ENCODE data around the gene NCF4. TPM values are rescaled to one million over a fixed set of nuclear protein-coding genes. Genes with fewer than 3 reads are reported as not detected.

NCF4 gene
- total RNA-seq, 4 donors from 2014 or later: 3.7 to 16.9 (median 7.0) TPM

DNA sequence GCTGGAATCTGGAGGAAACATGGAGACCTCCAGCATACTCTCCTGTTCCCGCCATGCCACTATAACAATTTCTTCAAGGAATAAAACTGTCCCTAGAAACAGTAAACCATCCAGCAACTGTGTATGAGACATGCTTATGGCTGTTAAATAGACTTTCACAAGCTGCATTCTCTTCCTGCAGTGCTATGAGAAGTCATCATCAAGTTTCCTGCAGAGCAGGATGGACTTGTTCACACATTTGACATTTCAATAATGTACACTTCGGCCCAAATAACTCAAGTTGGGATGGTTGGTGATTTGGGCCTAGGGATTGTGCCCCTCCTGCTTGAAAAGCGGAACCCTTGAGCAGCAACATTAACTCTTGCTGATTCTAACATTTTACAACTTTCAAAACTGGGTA lies 32.5 kb downstream of the NCF4 start:
- 69 to 70% methylated on average over 3 of the region's 3 CpGs for WGBS, 2 donors
- Histone ChIP-seq H3K36me3 (no peaks in the 10 kb centered on the region), H3K4me1 (no peaks in the 10 kb centered on the region), H3K9me3 (no peaks in the 10 kb centered on the region), H3K4me3 (replicated peaks in 1 of 3) (no peak overlapping the region), H3K27me3 (no peaks in the 10 kb centered on the region), H3K27ac (no peak overlapping the region)
- intact Hi-C loops (cut with DNase I): no loop called here
- no peak for TF ChIP-seq POLR2A (IDR thresholded peaks at IDR 0.05)
- TF ChIP-seq CTCF (IDR thresholded peaks at IDR 0.05): no peak
- no peak for DNase-seq

GRCh38 chr22:36894266-36894665 lies 33.5 kb downstream of the NCF4 start:
- intact Hi-C loops (cut with DNase I): no loop called here
- H3K4me1 ChIP-seq: no peaks in the 10 kb centered on the region

GRCh38 chr22:36897611-36898010 lies 36.8 kb downstream of the NCF4 start:
- 57 to 58% methylated on average over 3 of the region's 3 CpGs for WGBS, 2 donors
- no peaks in the 10 kb centered on the region for H3K9me3 ChIP-seq
- TF ChIP-seq CTCF (IDR thresholded peaks at IDR 0.05): no peak
- no peak for TF ChIP-seq POLR2A (IDR thresholded peaks at IDR 0.05)
- intact Hi-C loops (cut with DNase I): no loop called here
- H3K27me3 ChIP-seq: no peaks in the 10 kb centered on the region
- no peak overlapping the region for H3K27ac ChIP-seq
- no peaks in the 10 kb centered on the region for H3K36me3 ChIP-seq
- no peak for DNase-seq
- no peaks in the 10 kb centered on the region for H3K4me1 ChIP-seq
- no peak overlapping the region for H3K4me3 ChIP-seq (replicated peaks in 1 of 3)

More at GRCh38 chr22:36894266-36894665, 33.5 kb downstream of the NCF4 start:
- Histone ChIP-seq H3K36me3 (no peaks in the 10 kb centered on the region), H3K4me3 (replicated peaks in 1 of 3) (no peak overlapping the region), H3K9me3 (no peaks in the 10 kb centered on the region), H3K27ac (no peak overlapping the region), H3K27me3 (no peaks in the 10 kb centered on the region)
- WGBS, 2 donors: 83 to 97% methylated on average over 1 of the region's 1 CpG
- no peak for TF ChIP-seq CTCF (IDR thresholded peaks at IDR 0.05)
- TF ChIP-seq POLR2A (IDR thresholded peaks at IDR 0.05): no peak
- DNase-seq: no peak

DNA sequence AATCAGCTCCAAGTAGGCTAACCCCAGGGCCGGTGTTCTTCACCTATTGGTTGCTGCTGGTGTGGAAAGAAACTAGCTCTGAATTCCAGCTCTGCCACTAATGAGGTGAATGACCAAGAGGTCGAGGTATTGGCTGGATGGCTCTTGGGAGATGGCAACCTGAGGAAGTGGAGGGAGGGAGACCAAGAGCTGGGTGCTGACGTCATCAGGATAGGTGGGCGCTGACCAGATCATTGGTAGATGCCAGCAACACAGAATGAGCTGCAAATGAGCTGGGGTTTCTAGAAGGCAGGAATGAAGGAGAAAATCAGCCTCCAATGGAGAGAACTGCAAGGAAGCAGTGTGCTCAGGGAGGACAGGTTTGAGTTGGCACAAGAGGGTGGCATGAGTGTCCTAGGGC lies 37.9 kb downstream of the NCF4 start:
- no peak overlapping the region for H3K27ac ChIP-seq
- intact Hi-C loops (cut with DNase I): no loop called here
- no peaks in the 10 kb centered on the region for H3K27me3 ChIP-seq
- H3K4me3 ChIP-seq (replicated peaks in 1 of 3): no peak overlapping the region
- TF ChIP-seq POLR2A (IDR thresholded peaks at IDR 0.05): no peak
- no peak for TF ChIP-seq CTCF (IDR thresholded peaks at IDR 0.05)
- H3K4me1 ChIP-seq: no peaks in the 10 kb centered on the region
- WGBS, 2 donors: 85% methylated on average over 4 of the region's 4 CpGs
- DNase-seq: no peak
- no peaks in the 10 kb centered on the region for H3K9me3 ChIP-seq
- no peaks in the 10 kb centered on the region for H3K36me3 ChIP-seq

GRCh38 chr22:36899498-36899897 lies 38.7 kb downstream of the NCF4 start:
- H3K36me3 ChIP-seq: no peaks in the 10 kb centered on the region
- no peaks in the 10 kb centered on the region for H3K27me3 ChIP-seq
- no peaks in the 10 kb centered on the region for H3K9me3 ChIP-seq
- TF ChIP-seq CTCF (IDR thresholded peaks at IDR 0.05) (no peak), POLR2A (IDR thresholded peaks at IDR 0.05) (no peak)
- no peaks in the 10 kb centered on the region for H3K4me1 ChIP-seq
- 43 to 83% methylated on average over 1 of the region's 1 CpG for WGBS, 2 donors
- no peak overlapping the region for H3K27ac ChIP-seq
- intact Hi-C loops (cut with DNase I): no loop called here
- no peak overlapping the region for H3K4me3 ChIP-seq (replicated peaks in 1 of 3)
- DNase-seq: no peak

Measured in thyroid gland (tissue), 4 donors.